CD4-positive, alpha-beta T cell treated with Interleukin-21 for 1 hour (primary cell): ENCODE measurements around the gene TOGARAM2.

ENCODE experiments used
- DNase-seq: peaks from one replicate; pipeline ENCODE4 v3.0.0-alpha.2; 2020

Gene TOGARAM2

GRCh38 chr2:28981016-28981441 is at the start of gene TOGARAM2:
TOGARAM2 (plus strand) TSS chr2:28981298; CDS start chr2:28994835, 13,537 bp downstream.
- DNase-seq = no peak

GRCh38 chr2:28934769-28935168 is 46.3 kb upstream of the TOGARAM2 start:
- no peak for DNase-seq

- DNase-seq = no peak
Measured at GRCh38 chr2:28941008-28941407, 40.1 kb upstream of the TOGARAM2 start.

GRCh38 chr2:28944535-28945248 is 36.4 kb upstream of the TOGARAM2 start:
- DNase-seq = no peak

GRCh38 chr2:28948160-28948559 is 32.9 kb upstream of the TOGARAM2 start:
- DNase-seq = no peak

- DNase-seq = no peak
Measured at GRCh38 chr2:28949190-28949589, 31.9 kb upstream of the TOGARAM2 start.

- DNase-seq = no peak
Measured at GRCh38 chr2:28949617-28950305, 31.3 kb upstream of the TOGARAM2 start.

GRCh38 chr2:28950941-28951630 is 30.0 kb upstream of the TOGARAM2 start:
- no peak for DNase-seq

GRCh38 chr2:28951910-28952835 is 28.9 kb upstream of the TOGARAM2 start:
- no peak for DNase-seq

- no peak for DNase-seq
Measured at GRCh38 chr2:28952836-28953211, 28.3 kb upstream of the TOGARAM2 start.

GRCh38 chr2:28955467-28955866 is 25.6 kb upstream of the TOGARAM2 start:
- DNase-seq = no peak

GRCh38 chr2:28956415-28956826 is 24.7 kb upstream of the TOGARAM2 start:
- DNase-seq = peak; percentile 15

- no peak for DNase-seq
Measured at GRCh38 chr2:28956890-28957289, 24.2 kb upstream of the TOGARAM2 start.

GRCh38 chr2:28958689-28959088 is 22.4 kb upstream of the TOGARAM2 start:
- peak; percentile 74 for DNase-seq

GRCh38 chr2:28960401-28960800 is 20.7 kb upstream of the TOGARAM2 start:
- no peak for DNase-seq

GRCh38 chr2:28962505-28962904 is 18.6 kb upstream of the TOGARAM2 start:
- DNase-seq = no peak

GRCh38 chr2:28970464-28971160 is 10.5 kb upstream of the TOGARAM2 start:
- no peak for DNase-seq

- peak; percentile 22 for DNase-seq
Measured at GRCh38 chr2:28972778-28973335, 8.2 kb upstream of the TOGARAM2 start.

- DNase-seq = no peak
Measured at GRCh38 chr2:28974252-28974651, 6.8 kb upstream of the TOGARAM2 start.

GRCh38 chr2:28975671-28976070 is 5.4 kb upstream of the TOGARAM2 start:
- no peak for DNase-seq

- no peak for DNase-seq
Measured at GRCh38 chr2:28976584-28976983, 4.5 kb upstream of the TOGARAM2 start.
